WTC11 (cell line): ENCODE measurements around the gene SND1. TPM values are rescaled to one million over a fixed set of nuclear protein-coding genes. Genes with fewer than 3 reads are reported as not detected.

ENCODE experiments used
- ATAC-seq: fragments of 200-7000 bp; cut with Tn5 transposase; 2 replicates; pipeline ENCODE4 v1.10.0; 2021; ENCODE audit warnings: mild to moderate bottlenecking, moderate library complexity
- CTCF ChIA-PET: fragments of 300-600 bp; sonication (Branson Sonifier 250); formaldehyde crosslinking; loops from one replicate; lab custom pipeline; 2021; ENCODE audit warnings: antibody characterized with exemption; lab: Charles Lee
- POLR2A ChIA-PET: fragments of 350-600 bp; sonication (Branson Sonifier 250); formaldehyde crosslinking; loops from one replicate; lab custom pipeline; 2021; ENCODE audit warnings: antibody characterized with exemption; lab: Charles Lee
- DNase-seq: peaks from one replicate; pipeline ENCODE4 v3.0.0; 2021; ENCODE audit warnings: low spot score
- H3K27ac Mint-ChIP-seq: 2 replicates; pipeline ENCODE4 v1.8.0; 2021; ENCODE audit warnings: mixed read lengths
- H3K27me3 Mint-ChIP-seq: 2 replicates; pipeline ENCODE4 v1.8.0; 2021; ENCODE audit warnings: low read depth, mild to moderate bottlenecking, moderate library complexity, mixed read lengths
- H3K36me3 Mint-ChIP-seq: 2 replicates; pipeline ENCODE4 v1.8.0; 2021; ENCODE audit warnings: mixed read lengths
- H3K4me1 Mint-ChIP-seq: 2 replicates; pipeline ENCODE4 v1.8.0; 2022; ENCODE audit warnings: mixed read lengths
- H3K4me3 Mint-ChIP-seq: 2 replicates; pipeline ENCODE4 v1.8.0; 2021; ENCODE audit warnings: mild to moderate bottlenecking, moderate library complexity, mixed read lengths
- H3K9me3 Mint-ChIP-seq: 2 replicates; pipeline ENCODE4 v1.8.0; 2021; ENCODE audit warnings: mixed read lengths
- ATF1 ChIP-seq: sonication (generic); formaldehyde crosslinking; IDR thresholded peaks from 2 replicates; pipeline ENCODE4 v1.8.1; 2023; ENCODE audit warnings: mild to moderate bottlenecking, moderate library complexity, missing genetic modification reagents
- CBFB ChIP-seq: sonication (generic); formaldehyde crosslinking; IDR thresholded peaks from 2 replicates; pipeline ENCODE4 v1.8.1; 2022; ENCODE audit warnings: mild to moderate bottlenecking, low read depth, missing genetic modification reagents
- CREB1 ChIP-seq: sonication (generic); formaldehyde crosslinking; IDR thresholded peaks from 2 replicates; pipeline ENCODE4 v1.8.0; 2023; ENCODE audit warnings: mild to moderate bottlenecking, missing genetic modification reagents
- ELF4 ChIP-seq: sonication (generic); formaldehyde crosslinking; IDR thresholded peaks from 2 replicates; pipeline ENCODE4 v1.8.1; 2022; ENCODE audit warnings: low read depth, mild to moderate bottlenecking, moderate library complexity, missing genetic modification reagents
- FOXK1 ChIP-seq: sonication (generic); formaldehyde crosslinking; IDR thresholded peaks from 2 replicates; pipeline ENCODE4 v1.8.0; 2022; ENCODE audit warnings: mild to moderate bottlenecking, moderate library complexity, missing genetic modification reagents
- KAT7 ChIP-seq: sonication (generic); formaldehyde crosslinking; IDR thresholded peaks from 2 replicates; pipeline ENCODE4 v1.8.1; 2023; ENCODE audit warnings: missing genetic modification reagents, mild to moderate bottlenecking, borderline replicate concordance
- NFATC4 ChIP-seq: fragments of 250-450 bp; sonication (Bioruptor Pico); IDR thresholded peaks from 2 replicates; pipeline ENCODE4 v1.9.0; 2021; ENCODE audit warnings: mild to moderate bottlenecking
- SMAD3 ChIP-seq: sonication (generic); formaldehyde crosslinking; IDR thresholded peaks from 2 replicates; pipeline ENCODE4 v1.8.0; 2022; ENCODE audit warnings: missing genetic modification reagents, mild to moderate bottlenecking, borderline replicate concordance
- TCF7 ChIP-seq: sonication (generic); formaldehyde crosslinking; IDR thresholded peaks from 2 replicates; pipeline ENCODE4 v1.8.0; 2022; ENCODE audit warnings: mild to moderate bottlenecking, low read depth, missing genetic modification reagents, moderate library complexity
- ZNF121 ChIP-seq: sonication (generic); formaldehyde crosslinking; IDR thresholded peaks from 2 replicates; pipeline ENCODE4 v1.8.0; 2023; ENCODE audit warnings: missing genetic modification reagents
- ZNF423 ChIP-seq: fragments of 250-450 bp; sonication (Bioruptor Pico); IDR thresholded peaks from 2 replicates; pipeline ENCODE4 v2.1.2; 2022; ENCODE audit warnings: mild to moderate bottlenecking, moderate library complexity
- ZNF671 ChIP-seq: fragments of 250-450 bp; sonication (Bioruptor Pico); IDR thresholded peaks from 2 replicates; pipeline ENCODE4 v1.8.0; 2021; ENCODE audit warnings: mild to moderate bottlenecking
- microRNA-seq: library from miRNA; unstranded; fragments of <30 nt; microRNA quantifications from one replicate; pipeline ENCODE4 v1.2.0, GENCODE V29; 2022; ENCODE audit warnings: borderline number of aligned reads
- total RNA-seq: library from RNA; stranded (reverse); gene quantifications from 3 replicates; pipeline ENCODE4 v1.2.3, GENCODE V29; 2021
- TF ChIP-seq, protein P1 (sequence below): fragments of 250-450 bp; sonication (Bioruptor Pico); conservative IDR thresholded peaks from 2 replicates; pipeline ENCODE4 v1.9.0; 2021; ENCODE audit warnings: mild to moderate bottlenecking
- TF ChIP-seq, protein P2 (sequence below): sonication (generic); formaldehyde crosslinking; IDR thresholded peaks from 2 replicates; pipeline ENCODE4 v1.8.1; 2022; ENCODE audit warnings: low read depth, missing genetic modification reagents, borderline replicate concordance
- TF ChIP-seq, protein P3 (sequence below): sonication (generic); formaldehyde crosslinking; IDR thresholded peaks from 2 replicates; pipeline ENCODE4 v1.8.1; 2023; ENCODE audit warnings: mild to moderate bottlenecking, missing genetic modification reagents, borderline replicate concordance
- TF ChIP-seq, protein P4 (sequence below): fragments of 250-450 bp; sonication (Bioruptor Pico); IDR thresholded peaks from 2 replicates; pipeline ENCODE4 v1.9.0; 2021; ENCODE audit warnings: moderate library complexity, mild to moderate bottlenecking, inconsistent platforms, borderline replicate concordance
- TF ChIP-seq, protein P5 (sequence below): sonication (generic); formaldehyde crosslinking; IDR thresholded peaks from 2 replicates; pipeline ENCODE4 v1.8.1; 2023; ENCODE audit warnings: mild to moderate bottlenecking, missing genetic modification reagents
- TF ChIP-seq, protein P6 (sequence below): fragments of 250-450 bp; sonication (Bioruptor Pico); IDR thresholded peaks from 2 replicates; pipeline ENCODE4 v1.9.0; 2021; ENCODE audit warnings: mild to moderate bottlenecking
- TF ChIP-seq, protein P7 (sequence below): fragments of 250-450 bp; sonication (Bioruptor Pico); IDR thresholded peaks from 2 replicates; pipeline ENCODE4 v1.8.0; 2021; ENCODE audit warnings: mild to moderate bottlenecking

Gene SND1
- total RNA-seq, 1 experiment from 2014 or later, result 261 TPM

DNA sequence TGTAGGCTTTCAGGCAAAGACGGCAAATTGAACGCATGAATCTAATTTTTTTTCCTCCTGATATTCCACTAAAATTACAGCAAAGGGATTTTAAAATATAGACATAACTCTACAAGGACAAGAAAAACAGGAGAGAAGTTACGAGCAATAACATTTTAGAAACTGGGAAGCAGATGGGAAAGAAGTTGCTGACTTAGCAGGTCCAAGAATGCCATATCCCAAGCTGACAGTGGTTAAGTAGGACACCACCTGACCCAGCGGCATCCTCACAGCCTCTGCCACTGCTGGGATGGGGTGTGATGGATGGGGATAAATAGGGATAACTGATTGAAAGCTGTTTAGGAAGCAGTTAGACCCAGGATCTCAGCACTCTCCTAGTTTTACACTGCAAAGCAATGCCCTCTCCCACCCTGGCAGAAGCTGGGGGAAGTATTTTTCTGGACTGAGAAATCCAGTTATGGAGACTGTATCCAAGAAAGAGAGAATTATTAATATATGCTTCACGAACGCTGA, 489.7 kb downstream of the SND1 start:
- ATAC-seq (no peak), DNase-seq (no peak)
- Mint-ChIP-seq H3K36me3 (peaks cover 11% of the 10 kb centered on the region), H3K4me1 (peaks cover 7% of the 10 kb centered on the region), H3K27me3 (peaks cover 56% of the 10 kb centered on the region), H3K9me3 (peaks cover 25% of the 10 kb centered on the region), H3K27ac (no peak overlapping the region), H3K4me3 (no peak overlapping the region)
- TF ChIP-seq CBFB (no peak), FOXK1 (CRISPR knock-in tag) (no peak), ZNF671 (CRISPR knock-in tag) (no peak), SMAD3 (no peak), CREB1 (CRISPR knock-in tag) (no peak), KAT7 (CRISPR knock-in tag) (no peak), ZNF121 (no peak), NFATC4 (CRISPR knock-in tag) (no peak), TCF7 (CRISPR knock-in tag) (no peak), ATF1 (CRISPR knock-in tag) (no peak), ELF4 (CRISPR knock-in tag) (no peak), ZNF423 (CRISPR knock-in tag) (no peak)
- TF ChIP-seq, protein P1, sequence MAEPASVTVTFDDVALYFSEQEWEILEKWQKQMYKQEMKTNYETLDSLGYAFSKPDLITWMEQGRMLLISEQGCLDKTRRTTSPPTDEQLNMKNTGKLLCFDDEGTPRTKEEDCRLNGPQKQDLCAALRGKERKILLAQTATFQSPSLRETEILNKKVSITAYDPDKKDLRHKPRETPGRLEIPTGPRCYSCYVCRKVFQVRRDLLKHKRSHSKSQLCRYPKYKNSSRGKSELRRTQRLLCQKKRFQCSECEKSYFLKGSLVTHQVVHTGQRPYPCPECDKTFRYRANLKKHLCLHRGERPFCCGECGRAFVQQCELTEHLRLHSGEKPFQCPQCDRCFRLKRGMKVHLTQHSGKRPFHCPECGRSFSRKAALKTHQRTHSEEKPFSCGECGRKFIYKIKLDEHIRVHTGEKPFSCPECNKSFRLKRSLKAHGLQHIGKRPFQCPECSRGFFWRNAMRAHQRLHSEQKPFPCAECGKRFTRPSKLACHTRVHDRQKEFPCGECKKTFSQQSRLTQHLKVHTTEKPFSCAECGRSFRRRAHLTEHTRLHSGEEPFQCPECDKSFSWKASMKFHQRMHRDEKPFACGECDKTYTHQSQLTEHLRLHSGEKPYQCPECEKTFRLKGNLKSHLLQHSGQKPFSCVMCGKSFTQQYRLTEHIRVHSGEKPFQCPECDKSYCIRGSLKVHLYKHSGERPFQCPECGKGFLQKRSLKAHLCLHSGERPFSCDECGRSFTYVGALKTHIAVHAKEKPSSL, result no peak
- TF ChIP-seq, protein P2, sequence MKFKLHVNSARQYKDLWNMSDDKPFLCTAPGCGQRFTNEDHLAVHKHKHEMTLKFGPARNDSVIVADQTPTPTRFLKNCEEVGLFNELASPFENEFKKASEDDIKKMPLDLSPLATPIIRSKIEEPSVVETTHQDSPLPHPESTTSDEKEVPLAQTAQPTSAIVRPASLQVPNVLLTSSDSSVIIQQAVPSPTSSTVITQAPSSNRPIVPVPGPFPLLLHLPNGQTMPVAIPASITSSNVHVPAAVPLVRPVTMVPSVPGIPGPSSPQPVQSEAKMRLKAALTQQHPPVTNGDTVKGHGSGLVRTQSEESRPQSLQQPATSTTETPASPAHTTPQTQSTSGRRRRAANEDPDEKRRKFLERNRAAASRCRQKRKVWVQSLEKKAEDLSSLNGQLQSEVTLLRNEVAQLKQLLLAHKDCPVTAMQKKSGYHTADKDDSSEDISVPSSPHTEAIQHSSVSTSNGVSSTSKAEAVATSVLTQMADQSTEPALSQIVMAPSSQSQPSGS (CRISPR knock-in tag), result no peak
- TF ChIP-seq, protein P3, sequence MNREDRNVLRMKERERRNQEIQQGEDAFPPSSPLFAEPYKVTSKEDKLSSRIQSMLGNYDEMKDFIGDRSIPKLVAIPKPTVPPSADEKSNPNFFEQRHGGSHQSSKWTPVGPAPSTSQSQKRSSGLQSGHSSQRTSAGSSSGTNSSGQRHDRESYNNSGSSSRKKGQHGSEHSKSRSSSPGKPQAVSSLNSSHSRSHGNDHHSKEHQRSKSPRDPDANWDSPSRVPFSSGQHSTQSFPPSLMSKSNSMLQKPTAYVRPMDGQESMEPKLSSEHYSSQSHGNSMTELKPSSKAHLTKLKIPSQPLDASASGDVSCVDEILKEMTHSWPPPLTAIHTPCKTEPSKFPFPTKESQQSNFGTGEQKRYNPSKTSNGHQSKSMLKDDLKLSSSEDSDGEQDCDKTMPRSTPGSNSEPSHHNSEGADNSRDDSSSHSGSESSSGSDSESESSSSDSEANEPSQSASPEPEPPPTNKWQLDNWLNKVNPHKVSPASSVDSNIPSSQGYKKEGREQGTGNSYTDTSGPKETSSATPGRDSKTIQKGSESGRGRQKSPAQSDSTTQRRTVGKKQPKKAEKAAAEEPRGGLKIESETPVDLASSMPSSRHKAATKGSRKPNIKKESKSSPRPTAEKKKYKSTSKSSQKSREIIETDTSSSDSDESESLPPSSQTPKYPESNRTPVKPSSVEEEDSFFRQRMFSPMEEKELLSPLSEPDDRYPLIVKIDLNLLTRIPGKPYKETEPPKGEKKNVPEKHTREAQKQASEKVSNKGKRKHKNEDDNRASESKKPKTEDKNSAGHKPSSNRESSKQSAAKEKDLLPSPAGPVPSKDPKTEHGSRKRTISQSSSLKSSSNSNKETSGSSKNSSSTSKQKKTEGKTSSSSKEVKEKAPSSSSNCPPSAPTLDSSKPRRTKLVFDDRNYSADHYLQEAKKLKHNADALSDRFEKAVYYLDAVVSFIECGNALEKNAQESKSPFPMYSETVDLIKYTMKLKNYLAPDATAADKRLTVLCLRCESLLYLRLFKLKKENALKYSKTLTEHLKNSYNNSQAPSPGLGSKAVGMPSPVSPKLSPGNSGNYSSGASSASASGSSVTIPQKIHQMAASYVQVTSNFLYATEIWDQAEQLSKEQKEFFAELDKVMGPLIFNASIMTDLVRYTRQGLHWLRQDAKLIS (CRISPR knock-in tag), result no peak
- TF ChIP-seq, protein P4, sequence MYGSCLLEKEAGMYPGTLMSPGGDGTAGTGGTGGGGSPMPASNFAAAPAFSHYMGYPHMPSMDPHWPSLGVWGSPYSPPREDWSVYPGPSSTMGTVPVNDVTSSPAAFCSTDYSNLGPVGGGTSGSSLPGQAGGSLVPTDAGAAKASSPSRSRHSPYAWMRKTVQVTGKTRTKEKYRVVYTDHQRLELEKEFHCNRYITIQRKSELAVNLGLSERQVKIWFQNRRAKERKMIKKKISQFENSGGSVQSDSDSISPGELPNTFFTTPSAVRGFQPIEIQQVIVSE (CRISPR knock-in tag), result no peak
- TF ChIP-seq, protein P5, sequence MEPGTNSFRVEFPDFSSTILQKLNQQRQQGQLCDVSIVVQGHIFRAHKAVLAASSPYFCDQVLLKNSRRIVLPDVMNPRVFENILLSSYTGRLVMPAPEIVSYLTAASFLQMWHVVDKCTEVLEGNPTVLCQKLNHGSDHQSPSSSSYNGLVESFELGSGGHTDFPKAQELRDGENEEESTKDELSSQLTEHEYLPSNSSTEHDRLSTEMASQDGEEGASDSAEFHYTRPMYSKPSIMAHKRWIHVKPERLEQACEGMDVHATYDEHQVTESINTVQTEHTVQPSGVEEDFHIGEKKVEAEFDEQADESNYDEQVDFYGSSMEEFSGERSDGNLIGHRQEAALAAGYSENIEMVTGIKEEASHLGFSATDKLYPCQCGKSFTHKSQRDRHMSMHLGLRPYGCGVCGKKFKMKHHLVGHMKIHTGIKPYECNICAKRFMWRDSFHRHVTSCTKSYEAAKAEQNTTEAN, result no peak
- TF ChIP-seq, protein P6, sequence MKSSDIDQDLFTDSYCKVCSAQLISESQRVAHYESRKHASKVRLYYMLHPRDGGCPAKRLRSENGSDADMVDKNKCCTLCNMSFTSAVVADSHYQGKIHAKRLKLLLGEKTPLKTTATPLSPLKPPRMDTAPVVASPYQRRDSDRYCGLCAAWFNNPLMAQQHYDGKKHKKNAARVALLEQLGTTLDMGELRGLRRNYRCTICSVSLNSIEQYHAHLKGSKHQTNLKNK (CRISPR knock-in tag), result no peak
- TF ChIP-seq, protein P7, sequence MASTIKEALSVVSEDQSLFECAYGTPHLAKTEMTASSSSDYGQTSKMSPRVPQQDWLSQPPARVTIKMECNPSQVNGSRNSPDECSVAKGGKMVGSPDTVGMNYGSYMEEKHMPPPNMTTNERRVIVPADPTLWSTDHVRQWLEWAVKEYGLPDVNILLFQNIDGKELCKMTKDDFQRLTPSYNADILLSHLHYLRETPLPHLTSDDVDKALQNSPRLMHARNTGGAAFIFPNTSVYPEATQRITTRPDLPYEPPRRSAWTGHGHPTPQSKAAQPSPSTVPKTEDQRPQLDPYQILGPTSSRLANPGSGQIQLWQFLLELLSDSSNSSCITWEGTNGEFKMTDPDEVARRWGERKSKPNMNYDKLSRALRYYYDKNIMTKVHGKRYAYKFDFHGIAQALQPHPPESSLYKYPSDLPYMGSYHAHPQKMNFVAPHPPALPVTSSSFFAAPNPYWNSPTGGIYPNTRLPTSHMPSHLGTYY (CRISPR knock-in tag), result no peak
- POLR2A ChIA-PET, result no interaction called here
- CTCF ChIA-PET, result interaction anchor here (0.7 to 1.9 kb wide), 6 partner anchors 26 to 68 kb away, joined by 3 to 8 read pairs (median 3); no protein-coding TSS in a partner anchor

Small RNA genes within 50 kb of the gene (microRNA-seq; reads per million reads assigned to microRNA genes)
- not detected for gene MIR593

Other genes starting within 250 kb of the SND1 start
- gene GCC1, start 66.6 kb upstream of the SND1 start, total RNA-seq, result 13.2 to 13.7 TPM (median 13.6 TPM) in 3 replicates
- 167 to 173 TPM (median 171 TPM) in 3 replicates for gene ARF5, start 63.8 kb upstream of the SND1 start, total RNA-seq
- 0.57 to 1.1 TPM (median 0.82 TPM) in 3 replicates for gene FSCN3, start 58.5 kb upstream of the SND1 start, total RNA-seq
- not detected in 3 replicates for gene PAX4, start 34.1 kb upstream of the SND1 start, total RNA-seq